Vagina (tissue), 2 donors: Measurements from ENCODE around the gene ATP6V0E2.

Experiments used
- CTCF ChIP-seq, 3 experiments: fragments of 450-650 bp in 2 of 3; fragments of 200-600 bp in 1 of 3; sonication (generic) in 1 of 3; IDR thresholded peaks; one replicate each; pipeline ENCODE4 v1.5.1; 2017 to 2019; ENCODE audit warnings: antibody characterized with exemption in 3 of 3, mild to moderate bottlenecking in 2 of 3, moderate library complexity in 2 of 3
- POLR2A ChIP-seq, 2 donors: fragments of 450-650 bp; IDR thresholded peaks; one replicate each; pipeline ENCODE4 v1.6.1; 2017; ENCODE audit warnings: antibody characterized with exemption in 2 of 2, mild to moderate bottlenecking in 2 of 2, moderate library complexity in 2 of 2
- POLR2AphosphoS5 ChIP-seq, 2 donors: sonication (generic); formaldehyde crosslinking; IDR thresholded peaks; one replicate each; pipeline ENCODE4 v1.9.0; 2017; ENCODE audit warnings: antibody characterized with exemption in 2 of 2, mild to moderate bottlenecking in 2 of 2, low read depth in 1 of 2; ENCODE audit not compliant: insufficient read depth in 1 of 2

GRCh38 chr7:149844445-149844844 lies 29.3 kb upstream of the ATP6V0E2 start:
- TF ChIP-seq CTCF (IDR thresholded peaks at IDR 0.05) (no peak), POLR2A (IDR thresholded peaks at IDR 0.05) (no peak), POLR2AphosphoS5 (IDR thresholded peaks at IDR 0.05; ENCODE audit: insufficient read depth in 1 of 2, low read depth in 1 of 2) (no peak)
